ENCODE data around the gene NAXE. TPM values are rescaled to one million over a fixed set of nuclear protein-coding genes. Genes with fewer than 3 reads are reported as not detected.
"Not testable (repeated sequence)": the region's sequence is repeated elsewhere in the genome, so short reads cannot be mapped to it uniquely, and the experiment has no call there.

Gene NAXE
- 100 to 1,000 TPM; 141 to 239 (median 202) TPM for polyA plus RNA-seq

GRCh38 chr1:156591432-156592157, at the start of gene NAXE:
NAXE (plus strand) TSS chr1:156591776; CDS start chr1:156591805, 29 bp downstream.
- Mint-ChIP-seq H3K9me3 (no peaks in the 10 kb centered on the region), H3K27me3 (ENCODE audit: low read depth in 3 of 3) (peaks cover 2% of the 10 kb centered on the region in 3 donors), H3K36me3 (peaks cover 3 to 11% (median 8%) of the 10 kb centered on the region in 3 donors), H3K4me1 (peaks cover 17 to 21% of the 10 kb centered on the region in 2 donors), H3K4me3 (peak within 1 kb of the TSS; percentile 88 to 93 (median 91)), H3K27ac (peak within 1 kb of the TSS; percentile 90 to 96 (median 94))
- DNase-seq, result peak; percentile 70 to 74 (median 74)

- H3K27me3 Mint-ChIP-seq (ENCODE audit: low read depth in 3 of 3), result peaks cover 1 to 2% (median 2%) of the 10 kb centered on the region in 3 donors
- H3K4me3 Mint-ChIP-seq, result no peak overlapping the region
- peak overlapping the region in 3 of 6 donors; percentile 37 to 83 (median 55) for H3K27ac Mint-ChIP-seq
- no peaks in the 10 kb centered on the region for H3K9me3 Mint-ChIP-seq
- H3K36me3 Mint-ChIP-seq, result peaks cover 0 to 4% (median 0%) of the 10 kb centered on the region in 3 donors
- peaks cover 5 to 9% of the 10 kb centered on the region in 2 donors for H3K4me1 Mint-ChIP-seq
- no peak for DNase-seq
Measured at GRCh38 chr1:156543066-156543465, 48.5 kb upstream of the NAXE start.

- peaks cover 0 to 4% (median 0%) of the 10 kb centered on the region in 3 donors for H3K36me3 Mint-ChIP-seq
- H3K4me3 Mint-ChIP-seq, result no peak overlapping the region
- peaks cover 3 to 4% of the 10 kb centered on the region in 2 donors for H3K4me1 Mint-ChIP-seq
- H3K9me3 Mint-ChIP-seq, result no peaks in the 10 kb centered on the region
- no peak overlapping the region for H3K27ac Mint-ChIP-seq
- no peak for DNase-seq
- H3K27me3 Mint-ChIP-seq (ENCODE audit: low read depth in 3 of 3), result peaks cover 1 to 2% (median 2%) of the 10 kb centered on the region in 3 donors
Measured at GRCh38 chr1:156544592-156545102, 46.9 kb upstream of the NAXE start.

GRCh38 chr1:156546267-156546666, 45.3 kb upstream of the NAXE start:
- Mint-ChIP-seq H3K4me1 (no peaks in the 10 kb centered on the region), H3K27ac (no peak overlapping the region), H3K4me3 (no peak overlapping the region), H3K36me3 (peaks cover 0 to 4% (median 0%) of the 10 kb centered on the region in 3 donors), H3K27me3 (ENCODE audit: low read depth in 3 of 3) (peaks cover 0 to 2% (median 1%) of the 10 kb centered on the region in 3 donors), H3K9me3 (no peaks in the 10 kb centered on the region)
- no peak for DNase-seq

GRCh38 chr1:156547434-156547833, 44.1 kb upstream of the NAXE start:
- peak overlapping the region in 1 of 6 donors; percentile 50 for H3K27ac Mint-ChIP-seq
- no peaks in the 10 kb centered on the region for H3K36me3 Mint-ChIP-seq
- DNase-seq, result no peak
- peaks cover 0 to 1% (median 0%) of the 10 kb centered on the region in 3 donors for H3K27me3 Mint-ChIP-seq (ENCODE audit: low read depth in 3 of 3)
- no peak overlapping the region for H3K4me3 Mint-ChIP-seq
- no peaks in the 10 kb centered on the region for H3K9me3 Mint-ChIP-seq
- H3K4me1 Mint-ChIP-seq, result no peaks in the 10 kb centered on the region

GRCh38 chr1:156547982-156548381, 43.6 kb upstream of the NAXE start:
- Mint-ChIP-seq H3K27ac (no peak overlapping the region), H3K4me1 (no peaks in the 10 kb centered on the region), H3K36me3 (no peaks in the 10 kb centered on the region)

GRCh38 chr1:156549390-156549789, 42.2 kb upstream of the NAXE start:
- no peak for DNase-seq
- Mint-ChIP-seq H3K4me3 (no peak overlapping the region), H3K9me3 (no peaks in the 10 kb centered on the region), H3K4me1 (peaks cover 0 to 2% of the 10 kb centered on the region in 2 donors), H3K36me3 (peaks cover 0 to 3% (median 0%) of the 10 kb centered on the region in 3 donors), H3K27me3 (ENCODE audit: low read depth in 3 of 3) (no peaks in the 10 kb centered on the region), H3K27ac (no peak overlapping the region)

More at GRCh38 chr1:156547982-156548381, 43.6 kb upstream of the NAXE start:
- peaks cover 0 to 1% (median 0%) of the 10 kb centered on the region in 3 donors for H3K27me3 Mint-ChIP-seq (ENCODE audit: low read depth in 3 of 3)
- DNase-seq, result no peak
- no peak overlapping the region for H3K4me3 Mint-ChIP-seq
- H3K9me3 Mint-ChIP-seq, result no peaks in the 10 kb centered on the region

- Mint-ChIP-seq H3K9me3 (no peaks in the 10 kb centered on the region), H3K4me3 (no peak overlapping the region), H3K36me3 (peaks cover 0 to 3% (median 0%) of the 10 kb centered on the region in 3 donors), H3K27me3 (ENCODE audit: low read depth in 3 of 3) (no peaks in the 10 kb centered on the region), H3K4me1 (peaks cover 0 to 2% of the 10 kb centered on the region in 2 donors), H3K27ac (peak overlapping the region in 1 of 6 donors; percentile 61)
- DNase-seq, result no peak
Measured at GRCh38 chr1:156549831-156550230, 41.7 kb upstream of the NAXE start.

- Mint-ChIP-seq H3K4me1 (peaks cover 0 to 2% of the 10 kb centered on the region in 2 donors), H3K27me3 (ENCODE audit: low read depth in 3 of 3) (peaks cover 0 to 2% (median 0%) of the 10 kb centered on the region in 3 donors), H3K4me3 (no peak overlapping the region), H3K9me3 (no peaks in the 10 kb centered on the region), H3K27ac (no peak overlapping the region), H3K36me3 (peaks cover 0 to 3% (median 0%) of the 10 kb centered on the region in 3 donors)
- DNase-seq, result no peak
Measured at GRCh38 chr1:156550346-156550745, 41.2 kb upstream of the NAXE start.

- peaks cover 0 to 3% (median 0%) of the 10 kb centered on the region in 3 donors for H3K36me3 Mint-ChIP-seq
- peaks cover 0 to 2% (median 0%) of the 10 kb centered on the region in 3 donors for H3K27me3 Mint-ChIP-seq (ENCODE audit: low read depth in 3 of 3)
- no peak overlapping the region for H3K27ac Mint-ChIP-seq
- H3K4me1 Mint-ChIP-seq, result peaks cover 0 to 2% of the 10 kb centered on the region in 2 donors
- DNase-seq, result no peak
- no peak overlapping the region for H3K4me3 Mint-ChIP-seq
- H3K9me3 Mint-ChIP-seq, result no peaks in the 10 kb centered on the region
Measured at GRCh38 chr1:156551066-156551643, 40.4 kb upstream of the NAXE start.

- H3K27ac Mint-ChIP-seq, result no peak overlapping the region
- no peaks in the 10 kb centered on the region for H3K9me3 Mint-ChIP-seq
- peaks cover 0 to 2% of the 10 kb centered on the region in 2 donors for H3K4me1 Mint-ChIP-seq
- DNase-seq, result no peak
- H3K27me3 Mint-ChIP-seq (ENCODE audit: low read depth in 3 of 3), result peaks cover 0 to 2% (median 0%) of the 10 kb centered on the region in 3 donors
- H3K4me3 Mint-ChIP-seq, result no peak overlapping the region
- H3K36me3 Mint-ChIP-seq, result peaks cover 0 to 3% (median 0%) of the 10 kb centered on the region in 3 donors
Measured at GRCh38 chr1:156551869-156552268, 39.7 kb upstream of the NAXE start.

GRCh38 chr1:156552518-156552917, 39.1 kb upstream of the NAXE start:
- peaks cover 0 to 2% of the 10 kb centered on the region in 2 donors for H3K4me1 Mint-ChIP-seq
- H3K4me3 Mint-ChIP-seq, result no peak overlapping the region

GRCh38 chr1:156552937-156553336, 38.6 kb upstream of the NAXE start:
- not testable (repeated sequence) for H3K27me3 Mint-ChIP-seq (ENCODE audit: low read depth in 3 of 3); H3K36me3 Mint-ChIP-seq; H3K9me3 Mint-ChIP-seq; H3K4me1 Mint-ChIP-seq; DNase-seq; H3K4me3 Mint-ChIP-seq
- peak overlapping the region in 1 of 6 donors; percentile 29 for H3K27ac Mint-ChIP-seq

More at GRCh38 chr1:156552518-156552917, 39.1 kb upstream of the NAXE start:
- Mint-ChIP-seq H3K9me3 (no peaks in the 10 kb centered on the region), H3K27ac (peak overlapping the region in 1 of 6 donors; percentile 54), H3K27me3 (ENCODE audit: low read depth in 3 of 3) (peaks cover 0 to 2% (median 0%) of the 10 kb centered on the region in 3 donors), H3K36me3 (peaks cover 0 to 3% (median 0%) of the 10 kb centered on the region in 3 donors)
- DNase-seq, result no peak

Measured in immature natural killer cell (primary cell).